ENCODE results near the gene EXTL1. TPM values are rescaled to one million over a fixed set of nuclear protein-coding genes. Genes with fewer than 3 reads are reported as not detected.

EXTL1 gene
- total and polyA plus RNA-seq, 10 of the 15 experiments (the other 5 are each of a cell fraction or from before 2014, with no cell fraction given): not detected

DNA sequence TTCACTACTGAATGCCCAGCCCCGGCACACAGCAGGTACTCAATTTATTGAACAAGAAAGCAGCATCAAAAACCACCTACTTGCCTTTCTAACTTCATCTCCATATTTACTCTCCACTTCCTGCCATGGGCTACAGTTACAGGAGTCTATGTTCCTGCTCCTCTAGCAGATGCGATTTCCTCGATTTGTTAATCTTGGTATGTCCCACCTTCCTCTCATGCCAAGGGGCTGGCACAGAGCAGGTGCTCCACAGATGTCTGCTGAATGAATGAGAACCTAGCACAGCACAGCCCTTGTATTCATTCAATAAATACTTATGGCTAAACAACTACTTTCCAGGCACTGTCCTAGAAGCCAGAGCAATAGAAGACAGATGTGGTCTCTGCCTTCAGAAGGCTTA, 35.9 kb upstream of the EXTL1 start:
- TF ChIP-seq SREBF2 (IDR thresholded peaks at IDR 0.05; ENCODE audit: low read length): no peak
- TF ChIP-seq, protein P1, sequence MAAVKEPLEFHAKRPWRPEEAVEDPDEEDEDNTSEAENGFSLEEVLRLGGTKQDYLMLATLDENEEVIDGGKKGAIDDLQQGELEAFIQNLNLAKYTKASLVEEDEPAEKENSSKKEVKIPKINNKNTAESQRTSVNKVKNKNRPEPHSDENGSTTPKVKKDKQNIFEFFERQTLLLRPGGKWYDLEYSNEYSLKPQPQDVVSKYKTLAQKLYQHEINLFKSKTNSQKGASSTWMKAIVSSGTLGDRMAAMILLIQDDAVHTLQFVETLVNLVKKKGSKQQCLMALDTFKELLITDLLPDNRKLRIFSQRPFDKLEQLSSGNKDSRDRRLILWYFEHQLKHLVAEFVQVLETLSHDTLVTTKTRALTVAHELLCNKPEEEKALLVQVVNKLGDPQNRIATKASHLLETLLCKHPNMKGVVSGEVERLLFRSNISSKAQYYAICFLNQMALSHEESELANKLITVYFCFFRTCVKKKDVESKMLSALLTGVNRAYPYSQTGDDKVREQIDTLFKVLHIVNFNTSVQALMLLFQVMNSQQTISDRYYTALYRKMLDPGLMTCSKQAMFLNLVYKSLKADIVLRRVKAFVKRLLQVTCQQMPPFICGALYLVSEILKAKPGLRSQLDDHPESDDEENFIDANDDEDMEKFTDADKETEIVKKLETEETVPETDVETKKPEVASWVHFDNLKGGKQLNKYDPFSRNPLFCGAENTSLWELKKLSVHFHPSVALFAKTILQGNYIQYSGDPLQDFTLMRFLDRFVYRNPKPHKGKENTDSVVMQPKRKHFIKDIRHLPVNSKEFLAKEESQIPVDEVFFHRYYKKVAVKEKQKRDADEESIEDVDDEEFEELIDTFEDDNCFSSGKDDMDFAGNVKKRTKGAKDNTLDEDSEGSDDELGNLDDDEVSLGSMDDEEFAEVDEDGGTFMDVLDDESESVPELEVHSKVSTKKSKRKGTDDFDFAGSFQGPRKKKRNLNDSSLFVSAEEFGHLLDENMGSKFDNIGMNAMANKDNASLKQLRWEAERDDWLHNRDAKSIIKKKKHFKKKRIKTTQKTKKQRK (IDR thresholded peaks at IDR 0.05; ENCODE audit: low read depth, low read length): no peak
- TF ChIP-seq NFYB (IDR thresholded peaks at IDR 0.05; ENCODE audit: insufficient read depth, low read depth, low read length): no peak
- TF ChIP-seq, protein P2, sequence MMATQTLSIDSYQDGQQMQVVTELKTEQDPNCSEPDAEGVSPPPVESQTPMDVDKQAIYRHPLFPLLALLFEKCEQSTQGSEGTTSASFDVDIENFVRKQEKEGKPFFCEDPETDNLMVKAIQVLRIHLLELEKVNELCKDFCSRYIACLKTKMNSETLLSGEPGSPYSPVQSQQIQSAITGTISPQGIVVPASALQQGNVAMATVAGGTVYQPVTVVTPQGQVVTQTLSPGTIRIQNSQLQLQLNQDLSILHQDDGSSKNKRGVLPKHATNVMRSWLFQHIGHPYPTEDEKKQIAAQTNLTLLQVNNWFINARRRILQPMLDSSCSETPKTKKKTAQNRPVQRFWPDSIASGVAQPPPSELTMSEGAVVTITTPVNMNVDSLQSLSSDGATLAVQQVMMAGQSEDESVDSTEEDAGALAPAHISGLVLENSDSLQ (IDR thresholded peaks at IDR 0.05): no peak
- no peak for TF ChIP-seq BHLHE40 (IDR thresholded peaks at IDR 0.05; ENCODE audit: borderline replicate concordance in 1 of 2, low read depth in 2 of 2, low read length in 1 of 2)
- TF ChIP-seq, protein P3, sequence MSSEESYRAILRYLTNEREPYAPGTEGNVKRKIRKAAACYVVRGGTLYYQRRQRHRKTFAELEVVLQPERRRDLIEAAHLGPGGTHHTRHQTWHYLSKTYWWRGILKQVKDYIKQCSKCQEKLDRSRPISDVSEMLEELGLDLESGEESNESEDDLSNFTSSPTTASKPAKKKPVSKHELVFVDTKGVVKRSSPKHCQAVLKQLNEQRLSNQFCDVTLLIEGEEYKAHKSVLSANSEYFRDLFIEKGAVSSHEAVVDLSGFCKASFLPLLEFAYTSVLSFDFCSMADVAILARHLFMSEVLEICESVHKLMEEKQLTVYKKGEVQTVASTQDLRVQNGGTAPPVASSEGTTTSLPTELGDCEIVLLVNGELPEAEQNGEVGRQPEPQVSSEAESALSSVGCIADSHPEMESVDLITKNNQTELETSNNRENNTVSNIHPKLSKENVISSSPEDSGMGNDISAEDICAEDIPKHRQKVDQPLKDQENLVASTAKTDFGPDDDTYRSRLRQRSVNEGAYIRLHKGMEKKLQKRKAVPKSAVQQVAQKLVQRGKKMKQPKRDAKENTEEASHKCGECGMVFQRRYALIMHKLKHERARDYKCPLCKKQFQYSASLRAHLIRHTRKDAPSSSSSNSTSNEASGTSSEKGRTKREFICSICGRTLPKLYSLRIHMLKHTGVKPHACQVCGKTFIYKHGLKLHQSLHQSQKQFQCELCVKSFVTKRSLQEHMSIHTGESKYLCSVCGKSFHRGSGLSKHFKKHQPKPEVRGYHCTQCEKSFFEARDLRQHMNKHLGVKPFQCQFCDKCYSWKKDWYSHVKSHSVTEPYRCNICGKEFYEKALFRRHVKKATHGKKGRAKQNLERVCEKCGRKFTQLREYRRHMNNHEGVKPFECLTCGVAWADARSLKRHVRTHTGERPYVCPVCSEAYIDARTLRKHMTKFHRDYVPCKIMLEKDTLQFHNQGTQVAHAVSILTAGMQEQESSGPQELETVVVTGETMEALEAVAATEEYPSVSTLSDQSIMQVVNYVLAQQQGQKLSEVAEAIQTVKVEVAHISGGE (CRISPR knock-in tag; IDR thresholded peaks at IDR 0.05): no peak
- TF ChIP-seq FOS (IDR thresholded peaks at IDR 0.05; ENCODE audit: borderline replicate concordance, extremely low read depth, insufficient read length): no peak
- no peak for TF ChIP-seq RAD51 (IDR thresholded peaks at IDR 0.05)
- TF ChIP-seq, protein P4, sequence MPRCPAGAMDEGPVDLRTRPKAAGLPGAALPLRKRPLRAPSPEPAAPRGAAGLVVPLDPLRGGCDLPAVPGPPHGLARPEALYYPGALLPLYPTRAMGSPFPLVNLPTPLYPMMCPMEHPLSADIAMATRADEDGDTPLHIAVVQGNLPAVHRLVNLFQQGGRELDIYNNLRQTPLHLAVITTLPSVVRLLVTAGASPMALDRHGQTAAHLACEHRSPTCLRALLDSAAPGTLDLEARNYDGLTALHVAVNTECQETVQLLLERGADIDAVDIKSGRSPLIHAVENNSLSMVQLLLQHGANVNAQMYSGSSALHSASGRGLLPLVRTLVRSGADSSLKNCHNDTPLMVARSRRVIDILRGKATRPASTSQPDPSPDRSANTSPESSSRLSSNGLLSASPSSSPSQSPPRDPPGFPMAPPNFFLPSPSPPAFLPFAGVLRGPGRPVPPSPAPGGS (IDR thresholded peaks at IDR 0.05; ENCODE audit: borderline replicate concordance, insufficient read depth, low read depth, low read length, poor library complexity, severe bottlenecking): no peak
- no peak for TF ChIP-seq TCF12 (IDR thresholded peaks at IDR 0.05; ENCODE audit: low read depth, low read length)
- TF ChIP-seq DPF2 (IDR thresholded peaks at IDR 0.05): no peak
- no peak for TF ChIP-seq SIX5 (IDR thresholded peaks at IDR 0.05; ENCODE audit: low read depth, low read length, severe bottlenecking)
- TF ChIP-seq FOXK2 (IDR thresholded peaks at IDR 0.05): no peak
- no peak for TF ChIP-seq SUPT20H (IDR thresholded peaks at IDR 0.05; ENCODE audit: borderline replicate concordance, control insufficient read depth, low read depth, low read length)
- DNase-seq (ENCODE audit: low read depth, low spot score) (no peak), ATAC-seq (no peak), FAIRE-seq (no peak)
- H3K36me3 ChIP-seq (ENCODE audit: control insufficient read depth in 2 of 2, insufficient read depth in 2 of 2, low read length in 1 of 2): peaks cover 0 to 7% of the 10 kb centered on the region in 2 experiments; a peak in 3 of 4 replicates
- no peak overlapping the region for H2AFZ ChIP-seq (ENCODE audit: control insufficient read depth, low read depth, low read length)
- BruUV-seq (replicated peaks): no TSS peak
- H4K20me1 ChIP-seq (ENCODE audit: control insufficient read depth, insufficient read depth): no peaks in the 10 kb centered on the region
- H3K27ac ChIP-seq (ENCODE audit: control insufficient read depth, insufficient read depth): no peak overlapping the region
- no peaks in the 10 kb centered on the region for H3K79me2 ChIP-seq (ENCODE audit: control insufficient read depth, insufficient read depth, low read length)
- 97% methylated on average over 3 of the region's 3 CpGs for WGBS (ENCODE audit: insufficient coverage, insufficient replicate concordance, low lambda C conversion rate, missing lambda C conversion rate)
- intact Hi-C loops (cut with micrococcal nuclease; ENCODE audit: unreplicated experiment): no loop called here
- ChIA-PET RAD21 (ENCODE audit: unreplicated experiment) (no interaction called here), POLR2A (no interaction called here), CTCF (no interaction called here), SMC1A (ENCODE audit: uncharacterized antibody, unreplicated experiment) (no interaction called here)
- H3K27me3 ChIP-seq (replicated peaks in 1 of 2; ENCODE audit: control insufficient read depth in 2 of 2, insufficient read depth in 2 of 2, low read length in 1 of 2): no peaks in the 10 kb centered on the region
- in situ Hi-C loops (cut with MboI): no loop called here
- H3K4me1 ChIP-seq (ENCODE audit: control insufficient read depth, insufficient read depth, low read length): no peaks in the 10 kb centered on the region
- H3K9me3 ChIP-seq (replicated peaks; ENCODE audit: control insufficient read depth, insufficient read depth, low read length): no peaks in the 10 kb centered on the region
- H3K4me3 ChIP-seq: no peak overlapping the region
- no peak overlapping the region for H3K4me2 ChIP-seq (ENCODE audit: control insufficient read depth, insufficient read depth)
- H3K9ac ChIP-seq (ENCODE audit: control insufficient read depth, insufficient read depth, low read length): no peak overlapping the region

Data from GM12878 (cell line).